CD4-positive, alpha-beta T cell (primary cell): ENCODE data around the gene CD47. TPM values are rescaled to one million over a fixed set of nuclear protein-coding genes. Genes with fewer than 3 reads are reported as not detected.

ENCODE experiments used
- ATAC-seq: fragments of 200-7000 bp; cut with Tn5 transposase; one replicate; pipeline ENCODE4 v1.10.0; 2022; ENCODE audit warnings: mild to moderate bottlenecking; ENCODE audit not compliant: poor library complexity
- CTCF ChIA-PET: fragments of 350-600 bp; sonication (Branson Sonifier 250); formaldehyde crosslinking; loops from one replicate; lab custom pipeline; 2021; ENCODE audit warnings: antibody characterized with exemption, inconsistent platforms; lab: Charles Lee
- POLR2A ChIA-PET: fragments of 350-600 bp; sonication (Branson Sonifier 250); formaldehyde crosslinking; loops from one replicate; lab custom pipeline; 2021; ENCODE audit warnings: antibody characterized with exemption, inconsistent platforms; lab: Charles Lee
- DNase-seq, 14 experiments: peaks; one replicate each; pipeline ENCODE4 v3.0.0-alpha.2; 2013 to 2020; ENCODE audit warnings: mixed read lengths in 2 of 14
- H3K27ac ChIP-seq, 2 donors: one replicate each; pipeline versions ENCODE4 v1.5.1 to v1.7.0; 2013; ENCODE audit warnings: low read length in 2 of 2, low read depth in 1 of 2, mild to moderate bottlenecking in 1 of 2
- H3K27me3 ChIP-seq, 2 experiments: 1 replicate in 1 of 2; 2 replicates in 1 of 2; pipeline versions ENCODE4 v1.6.1 to v1.7.0; 2013; ENCODE audit warnings: low read length in 2 of 2, control low read depth in 1 of 2, mild to moderate bottlenecking in 1 of 2, moderate library complexity in 1 of 2; ENCODE audit not compliant: insufficient read depth in 2 of 2, control insufficient read depth in 1 of 2
- H3K36me3 ChIP-seq: one replicate; pipeline ENCODE4 v1.6.1; 2013; ENCODE audit warnings: low read length, control low read depth; ENCODE audit not compliant: insufficient read depth
- H3K4me1 ChIP-seq: one replicate; pipeline ENCODE4 v1.6.1; 2013; ENCODE audit warnings: low read length, control low read depth; ENCODE audit not compliant: insufficient read depth
- H3K4me3 ChIP-seq: one replicate; pipeline ENCODE4 v1.5.1; 2013; ENCODE audit warnings: mild to moderate bottlenecking, low read length, moderate library complexity
- H3K9me3 ChIP-seq, 2 experiments: 1 replicate in 1 of 2; 2 replicates in 1 of 2; pipeline versions ENCODE4 v1.6.1 to v1.7.0; 2013; ENCODE audit warnings: low read length in 2 of 2, mild to moderate bottlenecking in 2 of 2, control low read depth in 1 of 2, moderate library complexity in 1 of 2; ENCODE audit not compliant: control insufficient read depth in 1 of 2, insufficient read depth in 1 of 2
- H3K27ac Mint-ChIP-seq: one replicate; pipeline ENCODE4 v1.8.0; 2020; ENCODE audit warnings: mixed read lengths
- H3K27me3 Mint-ChIP-seq: one replicate; pipeline ENCODE4 v1.8.0; 2021; ENCODE audit warnings: mixed read lengths
- H3K36me3 Mint-ChIP-seq: one replicate; pipeline ENCODE4 v1.8.0; 2021; ENCODE audit warnings: low read depth, mixed read lengths
- H3K4me1 Mint-ChIP-seq: one replicate; pipeline ENCODE4 v1.8.0; 2021; ENCODE audit warnings: low read depth, mixed read lengths
- H3K4me3 Mint-ChIP-seq: one replicate; pipeline ENCODE4 v1.8.0; 2020; ENCODE audit warnings: mild to moderate bottlenecking, mixed read lengths
- H3K9me3 Mint-ChIP-seq: one replicate; pipeline ENCODE4 v1.8.0; 2020; ENCODE audit warnings: mixed read lengths
- intact Hi-C, 2 experiments: fragments of 100-400 bp; cut with DNase I in 1 of 2; cut with micrococcal nuclease in 1 of 2; formaldehyde crosslinking; loops; one replicate each; pipeline versions ENCODE4 v1.15.1 to v1.9.0; 2023 to 2025; cut with DNase I, micrococcal nuclease
- total RNA-seq, 174 experiments: library from RNA in 2 of 174; stranded (reverse) in 2 of 174; gene quantifications; one replicate each; pipeline ENCODE4 v1.2.3 and lab custom pipeline; 2021 to 2026
- TF ChIP-seq, protein P1 (sequence below): fragments of 200-600 bp; IDR thresholded peaks from one replicate; pipeline ENCODE4 v1.8.0; 2022; ENCODE audit warnings: antibody characterized with exemption, mild to moderate bottlenecking

CD47 gene
- total RNA-seq, 2 experiments from 2014 or later = 166 to 170 TPM

DNA sequence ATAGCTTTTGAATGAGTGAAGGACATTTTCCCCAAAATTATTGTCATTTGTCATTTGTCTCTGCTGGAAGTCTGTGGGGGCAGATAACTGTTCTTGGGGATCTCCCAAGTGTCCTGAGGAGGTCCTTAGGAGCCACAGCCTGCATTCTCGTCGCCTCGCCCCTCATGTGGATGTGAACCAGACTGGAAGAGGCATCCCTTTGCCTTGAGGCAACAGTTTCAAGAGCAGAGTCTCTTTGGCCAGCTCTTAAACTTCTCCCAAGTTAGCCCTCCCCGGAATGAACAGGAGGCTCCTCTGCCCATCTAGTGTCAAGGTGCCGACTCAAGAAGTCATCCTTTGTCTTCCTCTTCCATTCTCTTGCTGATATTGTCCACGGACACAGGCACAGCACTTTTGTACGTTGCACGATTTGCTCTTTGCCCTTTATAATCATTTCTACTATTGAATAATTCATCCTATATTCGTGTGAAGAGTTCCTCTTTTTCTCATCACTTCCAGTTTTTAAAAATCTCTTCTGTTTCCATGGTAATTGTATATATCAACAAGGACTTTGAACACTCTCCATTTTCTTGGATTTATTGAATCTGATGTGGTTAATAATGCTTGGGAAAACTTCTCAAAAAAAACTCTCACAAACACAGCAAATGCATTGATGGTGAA, 40.8 kb upstream of the CD47 start:
- H3K36me3 Mint-ChIP-seq = peaks cover 73% of the 10 kb centered on the region
- peak overlapping the region; percentile 68 for H3K27ac Mint-ChIP-seq
- intact Hi-C loops = no loop called here
- no peak overlapping the region for H3K27ac ChIP-seq
- TF ChIP-seq, protein P1, sequence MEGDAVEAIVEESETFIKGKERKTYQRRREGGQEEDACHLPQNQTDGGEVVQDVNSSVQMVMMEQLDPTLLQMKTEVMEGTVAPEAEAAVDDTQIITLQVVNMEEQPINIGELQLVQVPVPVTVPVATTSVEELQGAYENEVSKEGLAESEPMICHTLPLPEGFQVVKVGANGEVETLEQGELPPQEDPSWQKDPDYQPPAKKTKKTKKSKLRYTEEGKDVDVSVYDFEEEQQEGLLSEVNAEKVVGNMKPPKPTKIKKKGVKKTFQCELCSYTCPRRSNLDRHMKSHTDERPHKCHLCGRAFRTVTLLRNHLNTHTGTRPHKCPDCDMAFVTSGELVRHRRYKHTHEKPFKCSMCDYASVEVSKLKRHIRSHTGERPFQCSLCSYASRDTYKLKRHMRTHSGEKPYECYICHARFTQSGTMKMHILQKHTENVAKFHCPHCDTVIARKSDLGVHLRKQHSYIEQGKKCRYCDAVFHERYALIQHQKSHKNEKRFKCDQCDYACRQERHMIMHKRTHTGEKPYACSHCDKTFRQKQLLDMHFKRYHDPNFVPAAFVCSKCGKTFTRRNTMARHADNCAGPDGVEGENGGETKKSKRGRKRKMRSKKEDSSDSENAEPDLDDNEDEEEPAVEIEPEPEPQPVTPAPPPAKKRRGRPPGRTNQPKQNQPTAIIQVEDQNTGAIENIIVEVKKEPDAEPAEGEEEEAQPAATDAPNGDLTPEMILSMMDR = no peak
- H3K4me3 ChIP-seq = no peak overlapping the region
- no peaks in the 10 kb centered on the region for H3K9me3 ChIP-seq
- H3K4me1 ChIP-seq = peaks cover 55% of the 10 kb centered on the region
- peaks cover 6% of the 10 kb centered on the region for H3K9me3 Mint-ChIP-seq
- H3K36me3 ChIP-seq = peaks cover 16% of the 10 kb centered on the region
- CTCF ChIA-PET = interaction anchor here (0.8 to 1.6 kb wide), 2 partner anchors 34 to 39 kb away, joined by 3 to 6 read pairs; no protein-coding TSS in a partner anchor
- H3K27me3 Mint-ChIP-seq = no peaks in the 10 kb centered on the region
- no peaks in the 10 kb centered on the region for H3K27me3 ChIP-seq
- ATAC-seq = no peak
- H3K4me3 Mint-ChIP-seq = peak overlapping the region; percentile 39
- H3K4me1 Mint-ChIP-seq = peaks cover 93% of the 10 kb centered on the region
- POLR2A ChIA-PET = interaction anchor here (0.6 to 11.8 kb wide), 6 partner anchors 39 to 92 kb away, joined by 3 to 323 read pairs (median 5); partner anchors contain the start of genes CD47 and IFT57
- no peak for DNase-seq

DNA sequence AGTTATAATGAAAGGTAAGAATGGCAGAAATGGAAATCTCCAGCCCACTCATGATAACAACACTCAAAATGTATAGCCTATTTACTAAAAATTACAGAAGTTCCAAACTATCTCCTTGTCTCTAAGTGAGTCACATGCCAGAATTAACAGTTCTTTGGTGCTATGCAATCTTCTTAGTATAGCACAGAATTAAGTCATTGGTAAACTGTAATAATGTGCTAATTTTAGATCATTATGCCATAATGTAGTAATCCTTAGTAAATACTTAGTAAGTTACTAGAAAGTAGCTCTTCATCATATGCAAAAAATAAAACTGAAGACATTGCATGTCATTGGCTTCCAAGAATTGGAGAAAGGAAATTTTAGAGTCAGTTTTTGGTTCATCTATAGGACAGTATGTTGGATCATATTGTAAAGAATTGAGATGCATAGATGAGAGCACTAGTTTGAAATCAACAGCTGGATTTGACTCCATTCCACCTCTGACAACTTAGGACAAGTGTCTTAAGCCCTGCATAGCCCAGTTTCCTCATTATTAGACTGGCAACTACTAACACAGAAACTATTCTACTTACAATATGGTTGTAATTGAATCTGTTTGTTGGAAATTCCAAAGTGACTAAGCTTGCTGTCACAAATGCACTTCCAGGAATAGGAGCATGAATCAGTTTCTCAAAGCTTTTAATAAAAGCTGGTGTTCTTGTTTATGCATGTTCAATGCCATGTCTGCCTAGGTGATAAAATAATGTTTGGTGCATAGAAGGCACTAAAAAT, 40.1 kb upstream of the CD47 start:
- peaks cover 94% of the 10 kb centered on the region for H3K4me1 Mint-ChIP-seq
- intact Hi-C loops = no loop called here
- Histone ChIP-seq H3K36me3 (peaks cover 9% of the 10 kb centered on the region), H3K27ac (no peak overlapping the region), H3K27me3 (no peaks in the 10 kb centered on the region), H3K4me1 (peaks cover 61% of the 10 kb centered on the region), H3K4me3 (no peak overlapping the region), H3K9me3 (no peaks in the 10 kb centered on the region)
- peak overlapping the region; percentile 68 for H3K27ac Mint-ChIP-seq
- no peak for ATAC-seq
- POLR2A ChIA-PET = interaction anchor here (0.6 to 11.8 kb wide), 3 partner anchors 40 to 93 kb away, joined by 3 to 323 read pairs (median 5); partner anchors contain the start of genes CD47 and IFT57
- CTCF ChIA-PET = interaction anchor here (0.8 to 1.6 kb wide), 2 partner anchors 33 to 39 kb away, joined by 3 to 6 read pairs; no protein-coding TSS in a partner anchor
- H3K9me3 Mint-ChIP-seq = peaks cover 6% of the 10 kb centered on the region
- peak overlapping the region; percentile 39 for H3K4me3 Mint-ChIP-seq
- DNase-seq = peak in 2 of 14 experiments; percentile 39 to 54
- H3K36me3 Mint-ChIP-seq = peaks cover 65% of the 10 kb centered on the region
- TF ChIP-seq, protein P1 = no peak
- no peaks in the 10 kb centered on the region for H3K27me3 Mint-ChIP-seq

DNA sequence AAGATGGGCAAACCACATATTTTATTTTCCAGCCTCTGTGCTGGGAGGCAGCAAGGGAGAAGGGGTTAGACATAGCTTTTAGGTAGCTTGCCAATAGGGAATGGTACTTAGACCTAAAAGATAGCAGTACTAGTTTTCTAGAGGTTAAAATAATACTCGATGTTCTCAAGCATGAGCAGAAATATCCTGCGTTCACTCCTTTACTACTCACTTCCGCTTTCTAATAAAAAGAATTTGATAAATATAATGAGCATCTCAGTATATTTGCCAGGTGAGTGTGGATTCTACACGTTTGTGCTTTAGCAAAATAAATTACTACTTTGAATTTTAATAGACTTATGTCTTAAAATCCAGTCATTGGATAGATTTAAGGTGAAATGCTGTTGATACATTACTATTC, 39.4 kb upstream of the CD47 start:
- peaks cover 4% of the 10 kb centered on the region for H3K36me3 ChIP-seq
- POLR2A ChIA-PET = interaction anchor here (1.3 to 11.8 kb wide), 2 partner anchors 39 to 92 kb away, joined by 5 to 323 read pairs; partner anchors contain the start of genes CD47 and IFT57
- no peak for DNase-seq
- TF ChIP-seq, protein P1 = no peak
- no peaks in the 10 kb centered on the region for H3K27me3 Mint-ChIP-seq
- intact Hi-C loops = no loop called here
- H3K4me3 Mint-ChIP-seq = no peak overlapping the region
- ATAC-seq = no peak
- no peak overlapping the region for H3K27ac ChIP-seq
- no peak overlapping the region for H3K27ac Mint-ChIP-seq
- H3K4me1 ChIP-seq = peaks cover 67% of the 10 kb centered on the region
- H3K27me3 ChIP-seq = no peaks in the 10 kb centered on the region
- peaks cover 94% of the 10 kb centered on the region for H3K4me1 Mint-ChIP-seq
- H3K4me3 ChIP-seq = no peak overlapping the region
- peaks cover 59% of the 10 kb centered on the region for H3K36me3 Mint-ChIP-seq
- CTCF ChIA-PET = no interaction called here
- H3K9me3 ChIP-seq = no peaks in the 10 kb centered on the region
- H3K9me3 Mint-ChIP-seq = peaks cover 6% of the 10 kb centered on the region
